Psoas muscle (tissue), 8 donors: ENCODE data around the gene SH3BP4. TPM values are rescaled to one million over a fixed set of nuclear protein-coding genes. Genes with fewer than 3 reads are reported as not detected.

ENCODE experiments used
- ATAC-seq, 4 donors: fragments of 200-7000 bp; cut with Tn5 transposase; one replicate each; pipeline ENCODE4 v1.9.1; 2020; ENCODE audit warnings: moderate library complexity in 3 of 4, mild to moderate bottlenecking in 2 of 4
- DNase-seq, 2 donors: peaks; one replicate each; pipeline ENCODE4 v3.0.0-alpha.2; 2020
- H3K27ac ChIP-seq: fragments of 200-600 bp; one replicate; pipeline ENCODE4 v1.8.0; 2022
- H3K27me3 ChIP-seq, 3 donors: fragments of 200-600 bp in 1 of 3; one replicate each; pipeline versions ENCODE4 v1.6.1 to v1.8.0; 2013 to 2022; ENCODE audit warnings: low read length in 2 of 3, mild to moderate bottlenecking in 2 of 3, moderate library complexity in 1 of 3; ENCODE audit not compliant: insufficient read depth in 3 of 3
- H3K36me3 ChIP-seq, 2 donors: fragments of 200-600 bp in 1 of 2; one replicate each; pipeline versions ENCODE4 v1.6.1 to v1.8.0; 2013 to 2022; ENCODE audit warnings: low read depth in 1 of 2, mild to moderate bottlenecking in 1 of 2, moderate library complexity in 1 of 2; ENCODE audit not compliant: insufficient read depth in 1 of 2
- H3K4me1 ChIP-seq: fragments of 200-600 bp; one replicate; pipeline ENCODE4 v1.8.0; 2022
- H3K4me3 ChIP-seq: fragments of 200-600 bp; one replicate; pipeline ENCODE4 v1.8.0; 2022; ENCODE audit warnings: mild to moderate bottlenecking
- H3K9me3 ChIP-seq: fragments of 200-600 bp; one replicate; pipeline ENCODE4 v1.8.0; 2022
- WGBS, 3 donors: extraction: QIAGEN DNeasy Blood & Tissue Kit; methylation state at CpG; one replicate each; pipeline versions ENCODE4 v1.1.6 to v1.1.7; 2013; 5-methylcytosine and 5-hydroxymethylcytosine counted together
- intact Hi-C, 2 donors: fragments of 100-400 bp; cut with DNase I; formaldehyde crosslinking; loops; one replicate each; pipeline versions ENCODE4 v1.11.0 to v1.14.2; 2022
- polyA plus RNA-seq, 3 donors: library from polyadenylated mRNA; stranded (reverse); fragments of 200-250 nt; gene quantifications; one replicate each; pipeline ENCODE4 v1.2.3, GENCODE V29; 2013
- total RNA-seq, 4 donors: library from RNA; stranded (reverse); fragmentation: NEBNext Ultra II Directional in 2 of 4; extraction: Animal tissue kit (Norgen Biotek cat#: 25700) in 2 of 4; gene quantifications; one replicate each; pipeline versions ENCODE4 v1.2.1 to v1.2.4, GENCODE V29; 2021 to 2023
- TF ChIP-seq, protein P1 (sequence below): fragments of 200-600 bp; IDR thresholded peaks from one replicate; pipeline ENCODE4 v1.8.0; 2022; ENCODE audit warnings: antibody characterized with exemption
- donor health status: healthy with polysubstance abuse.
- donor health status: DM: no; HTN: no; CAD: no; lungs with moderate emphysema.
- donor health status: Bipolar disorder and iron deficiency.
- donor health status: healthy.
- donor health status: DM: yes; HTN: yes; CAD: no.
- donor health status: DM: no; HTN: no; CAD: no.
- donor health status: DM: no; HTN: no; CAD: no.
- donor health status: DM: yes; HTN: yes; CAD: no.

The SH3BP4 gene
- total and polyA plus RNA-seq, 7 donors, result 3.0 to 14.9 (median 9.4) TPM

DNA sequence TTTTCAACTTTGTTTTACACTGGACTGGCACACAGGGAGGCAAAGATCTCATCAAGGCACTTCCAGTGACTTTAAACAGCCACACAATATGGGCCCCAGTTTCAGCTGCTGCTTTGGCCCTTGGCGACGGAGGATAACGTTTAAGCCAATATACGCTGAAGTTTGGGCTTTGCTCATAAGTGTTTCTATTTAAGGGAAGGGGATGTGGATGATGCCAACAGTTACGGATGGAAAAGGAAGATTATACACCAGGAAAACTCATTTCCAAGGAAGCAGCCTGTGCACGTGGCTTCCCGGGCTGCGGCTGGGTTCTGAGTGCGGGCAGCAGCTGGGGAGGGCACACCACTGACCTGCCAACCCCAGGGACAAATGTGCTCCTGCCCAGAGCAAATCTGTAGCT lies 151.1 kb downstream of the SH3BP4 start:
- Histone ChIP-seq H3K27me3 (no peaks in the 10 kb centered on the region), H3K9me3 (no peaks in the 10 kb centered on the region), H3K27ac (no peak overlapping the region), H3K4me3 (no peak overlapping the region), H3K4me1 (peaks cover 3% of the 10 kb centered on the region), H3K36me3 (no peaks in the 10 kb centered on the region)
- intact Hi-C loops, result no loop called here
- WGBS, 3 donors, result 42 to 64% (median 52%) methylated on average over 9 of the region's 9 CpGs
- TF ChIP-seq, protein P1, sequence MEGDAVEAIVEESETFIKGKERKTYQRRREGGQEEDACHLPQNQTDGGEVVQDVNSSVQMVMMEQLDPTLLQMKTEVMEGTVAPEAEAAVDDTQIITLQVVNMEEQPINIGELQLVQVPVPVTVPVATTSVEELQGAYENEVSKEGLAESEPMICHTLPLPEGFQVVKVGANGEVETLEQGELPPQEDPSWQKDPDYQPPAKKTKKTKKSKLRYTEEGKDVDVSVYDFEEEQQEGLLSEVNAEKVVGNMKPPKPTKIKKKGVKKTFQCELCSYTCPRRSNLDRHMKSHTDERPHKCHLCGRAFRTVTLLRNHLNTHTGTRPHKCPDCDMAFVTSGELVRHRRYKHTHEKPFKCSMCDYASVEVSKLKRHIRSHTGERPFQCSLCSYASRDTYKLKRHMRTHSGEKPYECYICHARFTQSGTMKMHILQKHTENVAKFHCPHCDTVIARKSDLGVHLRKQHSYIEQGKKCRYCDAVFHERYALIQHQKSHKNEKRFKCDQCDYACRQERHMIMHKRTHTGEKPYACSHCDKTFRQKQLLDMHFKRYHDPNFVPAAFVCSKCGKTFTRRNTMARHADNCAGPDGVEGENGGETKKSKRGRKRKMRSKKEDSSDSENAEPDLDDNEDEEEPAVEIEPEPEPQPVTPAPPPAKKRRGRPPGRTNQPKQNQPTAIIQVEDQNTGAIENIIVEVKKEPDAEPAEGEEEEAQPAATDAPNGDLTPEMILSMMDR, result no peak
- ATAC-seq (no peak), DNase-seq (no peak)
